Ectodermal cell (in vitro differentiated cells): ENCODE data around the gene FAM47E.
A peak's percentile ranks its signal among the peaks of the same experiment; 100 is the strongest.

Experiments
- H3K27ac ChIP-seq: 2 replicates; pipeline ENCODE4 v1.7.0; 2013; ENCODE audit warnings: mild to moderate bottlenecking, low read depth, low read length; ENCODE audit not compliant: insufficient read depth, poor library complexity, severe bottlenecking
- H3K27me3 ChIP-seq: 2 replicates; pipeline ENCODE4 v1.7.0; 2013; ENCODE audit warnings: mild to moderate bottlenecking, low read length; ENCODE audit not compliant: insufficient read depth, control insufficient read depth, poor library complexity, severe bottlenecking
- H3K36me3 ChIP-seq: one replicate; pipeline ENCODE4 v1.7.0; 2013; ENCODE audit warnings: low read length; ENCODE audit not compliant: control insufficient read depth, insufficient read depth
- H3K4me1 ChIP-seq: one replicate; pipeline ENCODE4 v1.7.0; 2013; ENCODE audit warnings: low read length; ENCODE audit not compliant: control insufficient read depth, insufficient read depth
- H3K4me3 ChIP-seq: 2 replicates; pipeline ENCODE4 v1.7.0; 2013; ENCODE audit warnings: low read depth, low read length, control low read depth; ENCODE audit not compliant: insufficient read depth
- H3K9me3 ChIP-seq: 2 replicates; pipeline ENCODE4 v1.7.0; 2013; ENCODE audit warnings: mild to moderate bottlenecking, low read length, moderate library complexity; ENCODE audit not compliant: control insufficient read depth
- WGBS, 2 experiments: methylation state at CpG; one replicate each; pipeline ENCODE4 v1.1.7; 2013; ENCODE audit warnings: missing lambda C conversion rate in 2 of 2; 5-methylcytosine and 5-hydroxymethylcytosine counted together

Gene FAM47E

DNA sequence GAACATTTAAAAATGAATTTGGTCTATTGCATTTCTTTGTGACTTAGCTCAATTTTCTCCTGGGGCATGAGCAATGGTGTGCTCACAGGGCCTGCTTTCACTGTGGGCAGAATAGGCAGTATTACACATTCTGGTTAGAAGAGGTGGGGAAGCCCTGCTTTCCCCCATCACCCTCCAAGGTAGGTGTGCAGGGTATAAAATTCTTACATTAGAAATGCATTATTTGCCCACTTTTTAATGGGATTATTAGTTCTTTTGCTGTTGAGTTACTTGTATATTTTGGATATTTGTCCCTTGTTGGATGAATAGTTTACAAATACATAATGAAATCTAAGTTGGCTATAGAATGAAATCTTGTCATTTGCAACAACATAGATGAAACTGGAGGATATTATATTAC lies 46.7 kb downstream of the FAM47E start:
- Histone ChIP-seq H3K36me3 (no peaks in the 10 kb centered on the region), H3K27ac (no peak overlapping the region), H3K4me3 (no peak overlapping the region), H3K4me1 (no peaks in the 10 kb centered on the region), H3K27me3 (no peaks in the 10 kb centered on the region), H3K9me3 (no peaks in the 10 kb centered on the region)

DNA sequence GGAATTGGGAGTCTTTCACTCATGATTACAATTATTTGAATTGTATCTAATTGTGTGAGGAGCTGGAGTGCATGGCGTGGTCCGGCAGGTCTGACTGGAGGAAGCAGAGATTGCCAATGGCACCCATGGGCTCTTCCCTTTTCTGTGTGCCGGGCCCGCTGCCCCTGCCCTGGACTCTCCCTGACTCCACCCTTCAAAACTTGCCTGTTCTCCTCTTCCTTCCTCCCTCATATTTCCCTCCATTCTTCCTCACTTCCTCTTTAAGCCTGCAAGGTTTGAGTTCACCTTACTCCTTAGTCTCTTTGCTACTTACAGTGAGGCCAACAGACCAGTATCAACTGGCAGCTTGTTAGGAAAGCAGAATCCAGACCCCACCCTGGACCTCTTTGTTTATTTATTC lies 48.5 kb downstream of the FAM47E start:
- 95 to 98% methylated on average over 4 of the region's 4 CpGs for WGBS, 2 experiments
- H3K4me1 ChIP-seq: no peaks in the 10 kb centered on the region
- no peaks in the 10 kb centered on the region for H3K36me3 ChIP-seq
- H3K9me3 ChIP-seq: no peaks in the 10 kb centered on the region
- no peak overlapping the region for H3K27ac ChIP-seq
- H3K4me3 ChIP-seq: no peak overlapping the region
- peaks cover 4% of the 10 kb centered on the region for H3K27me3 ChIP-seq

DNA sequence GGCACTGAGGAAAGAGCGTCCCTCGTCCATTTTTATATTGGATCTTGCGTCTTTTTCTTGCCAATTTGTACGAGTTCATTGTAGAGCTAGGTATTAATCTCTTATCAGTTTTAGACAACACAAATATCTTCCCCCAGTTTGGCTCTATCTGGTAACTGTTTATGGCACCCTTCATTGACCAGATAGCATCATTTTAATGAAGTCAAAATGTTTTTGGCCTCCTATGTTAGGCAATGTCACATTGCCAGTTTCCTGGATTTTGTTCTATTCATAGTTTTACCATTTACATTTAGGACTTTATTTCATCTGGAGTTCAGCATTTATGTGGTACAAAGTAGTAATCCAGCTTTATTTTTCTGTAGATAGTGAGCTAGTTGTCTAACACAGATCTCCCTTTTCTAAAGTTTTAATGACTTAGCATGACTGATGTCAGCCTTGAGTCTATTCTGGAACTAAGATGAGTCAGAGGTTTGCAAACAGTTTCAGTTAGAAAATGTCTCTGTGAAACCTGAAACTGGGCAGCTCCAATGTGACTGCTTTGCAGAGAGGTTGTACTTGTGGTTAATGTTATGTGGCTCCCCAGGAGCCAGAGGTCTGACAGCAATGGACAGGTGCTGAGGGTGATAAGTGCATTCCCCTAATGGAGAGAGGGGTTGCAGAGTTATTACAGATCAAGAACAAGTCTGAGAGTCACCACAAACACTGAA lies 49.7 kb downstream of the FAM47E start:
- Histone ChIP-seq H3K36me3 (no peaks in the 10 kb centered on the region), H3K27ac (no peak overlapping the region), H3K27me3 (peaks cover 15% of the 10 kb centered on the region), H3K4me1 (no peaks in the 10 kb centered on the region), H3K4me3 (no peak overlapping the region), H3K9me3 (no peaks in the 10 kb centered on the region)
- 88 to 93% methylated on average over 4 of the region's 4 CpGs for WGBS, 2 experiments

DNA sequence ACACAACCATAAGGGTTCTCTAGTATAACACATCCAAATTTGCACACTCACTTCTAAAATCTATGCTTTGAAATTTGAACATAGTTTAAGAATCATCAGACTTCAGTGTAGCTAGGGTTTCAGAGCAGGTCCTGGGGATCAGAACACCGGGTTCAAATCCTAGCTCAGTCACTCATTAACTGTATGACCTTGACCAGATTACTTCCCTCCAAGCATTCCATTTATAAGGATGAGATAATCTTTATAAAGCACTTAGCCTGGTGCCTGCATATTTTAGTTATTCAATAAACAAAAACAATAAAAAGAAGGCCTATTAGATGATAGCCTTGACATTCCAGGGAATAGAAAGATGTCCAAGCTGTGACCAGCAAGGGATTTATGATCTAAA lies 50.2 kb downstream of the FAM47E start:
- Histone ChIP-seq H3K4me3 (no peak overlapping the region), H3K4me1 (no peaks in the 10 kb centered on the region), H3K9me3 (no peaks in the 10 kb centered on the region), H3K27ac (no peak overlapping the region), H3K27me3 (peaks cover 15% of the 10 kb centered on the region), H3K36me3 (no peaks in the 10 kb centered on the region)
- whole genome bisulfite sequencing, 2 experiments: 89% methylated on average over 1 of the region's 1 CpG; no CpG with 5 or more reads in 1 of the 2 experiments

DNA sequence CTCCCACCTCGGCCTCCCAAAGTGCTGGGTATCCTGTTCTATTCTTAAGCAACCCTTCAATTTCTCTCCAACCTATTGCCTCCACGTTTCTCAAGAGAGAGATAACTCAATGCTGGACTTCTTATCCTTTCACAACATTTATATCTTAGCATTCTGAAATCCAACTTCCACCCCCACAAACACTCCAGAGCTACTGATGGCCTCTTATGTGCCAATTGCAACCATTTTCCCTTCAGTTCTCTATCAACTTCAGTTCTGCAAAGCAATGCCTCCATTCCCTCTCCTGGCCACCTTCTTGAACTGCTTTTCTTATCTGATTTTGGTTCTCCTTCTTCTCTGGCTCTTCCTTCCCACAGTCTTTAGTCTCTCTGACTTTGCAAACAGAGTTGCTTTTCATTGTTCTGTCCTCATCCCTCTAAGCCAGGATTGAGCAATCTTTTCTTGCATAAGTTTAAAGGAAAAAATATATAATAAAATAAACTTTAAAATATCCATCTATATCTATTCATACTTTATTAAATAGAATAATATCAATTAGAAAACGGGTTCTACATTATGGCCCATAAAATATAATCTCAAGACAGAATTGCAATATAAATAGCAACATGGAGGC lies 51.4 kb downstream of the FAM47E start:
- WGBS, 2 experiments: 79 to 96% methylated on average over 3 of the region's 3 CpGs
- no peaks in the 10 kb centered on the region for H3K4me1 ChIP-seq
- no peaks in the 10 kb centered on the region for H3K9me3 ChIP-seq
- H3K4me3 ChIP-seq: no peak overlapping the region
- H3K27ac ChIP-seq: no peak overlapping the region
- no peaks in the 10 kb centered on the region for H3K36me3 ChIP-seq
- H3K27me3 ChIP-seq: peaks cover 18% of the 10 kb centered on the region

DNA sequence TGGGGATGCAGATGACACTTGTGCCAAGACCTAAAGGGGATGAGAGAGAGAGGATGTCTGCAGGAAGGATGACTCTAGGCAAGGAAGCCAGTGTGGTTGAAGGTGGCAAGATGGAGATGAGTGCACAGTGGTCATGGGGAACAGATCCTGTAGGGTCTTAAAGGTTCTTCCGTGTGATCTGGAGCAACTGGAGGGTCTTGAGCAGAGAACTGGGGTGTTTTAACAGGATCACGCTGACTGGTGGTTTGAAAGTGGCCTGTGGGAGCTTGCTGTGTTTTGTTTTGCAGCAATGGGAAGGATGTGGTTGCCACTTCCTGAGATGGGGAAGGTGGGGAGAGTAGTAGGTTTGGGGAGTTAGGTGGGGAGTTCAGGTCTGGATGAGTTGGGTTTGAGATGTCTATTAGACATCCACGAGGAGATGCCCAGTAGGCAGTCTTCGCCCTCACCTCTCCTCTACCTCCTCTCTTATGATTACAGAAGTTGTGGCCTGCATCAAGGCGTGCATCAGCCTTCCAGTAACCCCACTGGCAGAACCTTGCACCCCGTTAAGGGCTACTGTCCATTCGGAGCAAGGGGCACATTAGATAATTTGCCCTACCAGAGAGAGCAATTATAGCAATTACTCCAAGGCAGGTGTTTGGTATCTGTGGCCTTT lies 53.6 kb downstream of the FAM47E start:
- H3K27me3 ChIP-seq: peaks cover 18% of the 10 kb centered on the region
- H3K4me3 ChIP-seq: peak overlapping the region; percentile 64
- 95 to 97% methylated on average over 7 of the region's 7 CpGs for WGBS, 2 experiments
- no peak overlapping the region for H3K27ac ChIP-seq
- no peaks in the 10 kb centered on the region for H3K4me1 ChIP-seq
- H3K9me3 ChIP-seq: no peaks in the 10 kb centered on the region
- no peaks in the 10 kb centered on the region for H3K36me3 ChIP-seq

DNA sequence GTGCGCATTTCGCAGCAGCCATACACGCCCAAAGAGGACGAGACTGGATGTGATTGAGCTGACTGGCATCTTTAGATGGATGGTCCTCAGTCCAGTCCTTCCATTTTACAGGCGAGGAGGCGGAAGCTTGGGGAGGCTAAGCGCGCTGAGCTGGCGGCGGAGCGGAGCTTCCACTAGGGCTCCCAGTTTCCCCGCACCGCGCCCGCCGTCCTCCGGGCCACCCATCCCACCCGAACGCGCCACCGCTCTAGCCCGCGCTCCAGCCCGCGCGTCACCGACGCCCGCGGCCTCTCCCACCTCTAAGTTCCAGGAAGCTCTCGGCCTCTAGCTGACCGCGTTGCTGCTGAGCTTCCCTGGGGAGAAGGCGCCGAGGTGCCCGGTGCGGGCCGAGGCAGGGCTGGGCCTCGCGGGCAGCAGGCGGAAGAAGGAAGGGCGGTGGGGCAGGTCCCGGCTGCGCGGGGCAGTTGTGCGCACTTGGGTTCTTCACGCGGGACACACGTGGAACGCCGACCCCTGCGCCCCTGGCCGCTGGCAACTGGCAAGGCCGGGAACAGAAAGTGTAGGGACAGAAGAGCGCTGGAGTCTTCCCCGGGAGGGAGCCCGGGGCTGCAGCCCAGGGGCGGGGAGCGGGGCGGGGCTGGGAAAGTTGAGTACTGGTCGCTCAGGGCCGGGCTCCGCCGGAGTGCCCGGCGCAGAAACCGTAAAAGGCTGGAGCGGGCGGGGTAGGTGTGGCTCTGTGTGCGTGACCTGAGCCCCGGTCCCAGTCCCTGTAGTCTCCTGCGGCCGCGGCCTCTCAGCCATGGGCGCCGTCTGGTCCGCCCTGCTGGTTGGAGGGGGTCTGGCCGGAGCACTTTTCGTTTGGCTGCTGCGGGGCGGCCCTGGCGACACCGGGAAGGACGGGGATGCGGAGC lies 54.7 kb downstream of the FAM47E start, which contains the start of gene STBD1:
TSS of gene STBD1 (plus strand) at position 763 of the 911 bp plus-strand sequence. CDS start at position 800, 37 bp downstream.
- no peak within 1 kb of the TSS for H3K27ac ChIP-seq
- 4% methylated on average over 85 of the region's 85 CpGs for WGBS, 2 experiments
- peaks cover 18% of the 10 kb centered on the region for H3K27me3 ChIP-seq

DNA sequence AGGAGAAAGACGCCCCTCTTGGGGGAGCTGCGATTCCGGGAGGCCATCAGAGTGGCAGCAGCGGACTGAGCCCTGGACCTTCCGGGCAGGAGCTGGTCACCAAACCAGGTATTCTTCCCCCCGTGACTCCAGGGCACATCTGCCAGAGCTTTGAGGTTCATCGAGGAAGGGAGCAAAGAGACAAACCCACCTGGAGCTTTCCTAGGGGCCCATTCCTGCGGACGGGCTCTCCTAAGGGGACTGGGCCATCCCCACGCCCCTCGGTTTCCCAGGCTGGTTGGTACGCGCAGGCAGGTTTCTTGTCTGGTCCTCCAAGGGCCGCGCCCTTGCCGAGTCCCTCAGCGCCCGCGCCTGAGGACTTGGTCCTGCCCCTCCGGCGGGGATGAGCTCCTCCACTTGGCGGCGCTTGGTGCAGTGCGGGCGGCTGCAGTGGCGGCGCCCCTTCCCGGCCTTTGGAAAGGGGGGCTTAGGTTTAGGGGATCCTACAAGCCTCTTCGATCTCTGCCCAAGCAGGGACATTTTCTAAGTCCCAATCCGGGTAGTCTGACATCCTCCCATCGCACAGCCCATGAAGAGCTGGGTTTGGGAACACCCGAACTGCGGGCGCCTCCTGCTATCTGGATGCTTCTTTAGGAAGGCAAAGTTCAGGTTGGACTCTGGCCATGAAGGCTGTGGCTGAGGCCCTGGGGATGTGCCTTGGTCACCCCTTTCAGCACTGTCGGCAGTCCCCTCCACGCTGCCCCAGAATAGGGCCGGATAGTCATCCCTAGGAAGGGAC lies 55.5 kb downstream of the FAM47E start:
- 8% methylated on average over 37 of the region's 37 CpGs for WGBS, 2 experiments
- H3K4me3 ChIP-seq: peak overlapping the region; percentile 64

More for the DNA sequence above, 54.7 kb downstream of the FAM47E start, which contains the start of gene STBD1:
- Histone ChIP-seq H3K36me3 (no peaks in the 10 kb centered on the region), H3K4me3 (peak within 1 kb of the TSS; percentile 64), H3K4me1 (no peaks in the 10 kb centered on the region), H3K9me3 (no peaks in the 10 kb centered on the region)

DNA sequence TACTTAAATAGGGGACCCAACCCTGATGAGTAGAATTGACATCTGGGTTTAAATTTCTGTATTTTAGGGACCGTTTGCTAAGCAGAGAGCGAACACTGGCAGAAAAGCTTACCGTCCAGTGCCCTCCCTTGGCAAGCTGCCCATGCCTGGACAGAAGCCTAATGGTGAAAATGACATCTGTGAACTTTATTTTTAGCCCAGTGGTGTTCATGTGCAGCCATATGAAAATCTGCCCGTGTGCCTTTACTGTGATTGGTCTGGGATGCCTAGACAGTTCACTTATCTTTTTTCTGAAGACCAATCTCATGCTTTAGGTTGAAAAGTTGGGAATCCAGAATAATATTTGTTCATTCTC lies 56.1 kb downstream of the FAM47E start:
- H3K4me1 ChIP-seq: no peaks in the 10 kb centered on the region
- WGBS, 2 experiments: 82 to 87% methylated on average over 4 of the region's 4 CpGs
- peaks cover 18% of the 10 kb centered on the region for H3K27me3 ChIP-seq
- H3K4me3 ChIP-seq: peak overlapping the region; percentile 64
- H3K9me3 ChIP-seq: no peaks in the 10 kb centered on the region
- H3K36me3 ChIP-seq: no peaks in the 10 kb centered on the region
- H3K27ac ChIP-seq: no peak overlapping the region

More for the DNA sequence above, 55.5 kb downstream of the FAM47E start:
- Histone ChIP-seq H3K27ac (no peak overlapping the region), H3K9me3 (no peaks in the 10 kb centered on the region), H3K4me1 (no peaks in the 10 kb centered on the region), H3K27me3 (peaks cover 18% of the 10 kb centered on the region), H3K36me3 (no peaks in the 10 kb centered on the region)
